NCI-H1092 (cell line): ENCODE measurements around the gene CNDP2.
"Not testable (repeated sequence)": the region's sequence is repeated elsewhere in the genome, so short reads cannot be mapped to it uniquely, and the experiment has no call there.

Source experiments
- DNase-seq: peaks from one replicate; lab custom pipeline; 2025; lab: John Stamatoyannopoulos, UW

Gene CNDP2

DNA sequence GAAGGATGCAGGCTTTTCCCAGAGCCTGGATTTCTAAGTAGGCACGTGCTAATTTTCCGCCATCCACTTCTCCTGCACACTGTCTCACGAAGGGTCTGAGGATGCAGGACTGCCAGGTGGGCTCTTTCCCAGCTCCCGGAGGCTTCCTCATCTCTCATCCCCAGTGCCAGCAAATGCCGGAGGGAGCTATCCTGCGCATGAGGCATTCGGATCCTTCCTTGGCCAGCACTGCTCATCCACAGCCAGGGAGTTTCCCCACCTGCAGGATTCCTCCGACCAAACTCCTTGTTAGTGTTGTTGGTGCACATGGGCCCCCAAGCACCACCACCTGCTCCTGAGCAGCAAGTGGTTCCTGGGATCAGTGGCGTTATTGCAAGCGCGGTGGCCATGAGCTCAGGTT is 43.1 kb downstream of the CNDP2 start:
- no peak for DNase-seq

DNA sequence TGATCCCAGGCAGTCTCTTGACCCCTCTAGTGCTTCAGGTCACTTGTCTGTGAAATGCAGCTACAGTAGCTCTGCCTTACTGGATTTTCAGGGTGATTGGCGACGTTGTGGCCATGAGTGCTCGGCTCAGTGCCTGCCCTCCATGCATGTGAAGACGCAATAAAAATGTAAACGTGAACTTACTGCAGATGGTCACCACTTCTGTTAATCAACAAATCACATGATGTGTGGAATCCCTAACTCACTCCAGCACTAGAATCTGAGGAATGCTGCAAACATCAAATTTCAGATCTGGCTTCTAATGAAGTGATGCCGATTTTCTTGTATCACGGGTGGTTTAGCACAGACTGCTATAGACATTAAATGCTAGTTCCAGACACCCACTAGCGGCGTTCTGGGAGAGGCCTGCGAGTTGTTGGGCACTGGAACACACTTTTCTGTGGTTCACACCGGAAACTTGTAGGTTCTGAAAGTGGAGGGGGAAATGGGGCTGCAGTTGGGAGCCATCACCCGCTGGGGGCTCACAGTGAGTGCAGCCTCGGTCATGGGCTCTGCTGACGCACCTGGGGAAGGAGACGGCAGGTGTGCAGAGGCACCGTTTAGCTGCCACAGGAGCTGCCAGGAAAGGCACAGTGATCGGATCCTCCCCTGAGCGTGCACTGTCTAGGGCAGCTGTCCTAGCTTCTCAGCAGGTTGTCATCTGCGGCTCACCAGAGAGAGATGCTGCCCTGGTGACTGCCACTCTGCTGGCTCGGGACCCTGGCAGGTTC is 44.7 kb downstream of the CNDP2 start:
- no peak for DNase-seq

DNA sequence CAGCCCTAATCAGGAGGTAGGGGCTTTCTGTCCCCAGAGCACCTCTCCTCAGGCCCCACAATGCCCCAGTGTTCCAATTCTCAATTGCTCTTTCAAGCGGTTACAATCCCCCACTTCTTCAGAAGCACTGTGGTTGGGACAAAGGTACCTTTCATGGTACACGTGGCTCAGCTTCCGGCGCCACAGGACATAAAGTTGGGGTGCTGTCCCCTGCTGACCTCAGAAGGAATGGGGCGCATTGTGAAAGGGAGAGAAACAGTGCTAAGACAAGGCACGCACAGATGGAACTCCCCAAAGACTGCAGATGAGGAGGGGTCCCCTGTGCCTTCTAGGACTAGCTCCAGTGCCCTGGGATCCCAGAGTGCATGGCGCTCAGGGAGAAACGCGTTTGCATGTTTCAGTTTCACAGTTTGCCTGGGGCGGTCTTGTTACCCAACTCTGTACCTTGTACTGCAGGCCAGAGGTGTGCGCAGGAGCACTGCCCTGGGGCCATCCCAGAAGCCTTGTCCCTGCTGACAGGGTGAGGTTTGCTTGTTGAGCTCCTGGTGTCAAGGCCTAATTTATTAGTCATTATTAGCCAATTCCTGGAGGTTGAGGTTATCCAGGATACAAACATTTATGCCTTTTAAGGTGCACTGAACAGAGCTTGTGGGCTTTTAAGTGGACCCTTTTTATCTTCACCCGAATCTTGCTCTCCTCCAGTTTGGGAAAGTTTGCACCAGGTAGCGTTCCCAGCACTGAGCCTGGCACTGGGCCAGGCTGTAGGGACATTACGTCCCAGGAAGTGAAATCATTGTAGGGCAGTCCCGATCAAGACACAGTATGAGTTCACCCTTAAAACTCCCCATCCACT is 45.8 kb downstream of the CNDP2 start:
- DNase-seq, result no peak

DNA sequence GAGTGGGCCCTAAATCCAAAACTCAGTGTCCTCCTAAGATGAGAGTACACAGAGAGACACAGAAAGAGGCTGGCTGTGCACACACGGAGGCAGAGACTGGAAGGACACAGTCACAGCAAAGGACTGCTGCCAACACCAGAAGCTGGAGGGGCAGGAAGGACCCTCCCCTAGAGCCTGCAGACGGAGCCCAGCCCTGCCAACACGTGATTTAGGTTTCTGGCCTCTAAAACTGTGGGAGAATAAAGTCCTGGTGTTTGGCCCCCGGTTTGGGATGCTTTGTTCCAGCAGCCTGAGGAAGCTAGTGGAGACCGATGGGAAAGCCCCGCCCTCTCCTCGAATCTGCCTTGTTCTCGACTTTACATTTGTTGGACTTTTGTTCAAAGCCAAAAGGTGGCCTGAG is 48.7 kb downstream of the CNDP2 start:
- no peak for DNase-seq

DNA sequence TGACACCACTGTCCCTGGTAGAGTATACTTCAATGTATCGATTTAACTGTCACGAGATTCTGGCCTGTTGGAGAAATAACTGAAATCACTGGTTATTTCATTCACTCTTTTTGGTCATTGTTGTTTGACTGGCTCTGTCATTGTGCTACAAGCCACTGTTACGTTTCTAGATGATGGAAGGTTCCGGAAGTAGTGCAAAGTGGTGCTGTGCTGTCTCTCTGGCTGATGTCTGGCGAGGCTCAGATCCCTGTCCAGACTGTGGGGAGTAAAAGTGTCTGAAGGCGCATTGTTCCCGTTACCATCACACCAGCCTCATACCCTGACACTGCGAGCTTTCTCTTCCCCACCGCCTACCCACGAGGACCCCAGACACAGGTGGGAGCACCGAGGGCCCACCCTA is 49.8 kb downstream of the CNDP2 start:
- DNase-seq, result no peak

- no peak for DNase-seq
Observed at GRCh38 chr18:74546751-74547530, 50.8 kb downstream of the CNDP2 start.

DNA sequence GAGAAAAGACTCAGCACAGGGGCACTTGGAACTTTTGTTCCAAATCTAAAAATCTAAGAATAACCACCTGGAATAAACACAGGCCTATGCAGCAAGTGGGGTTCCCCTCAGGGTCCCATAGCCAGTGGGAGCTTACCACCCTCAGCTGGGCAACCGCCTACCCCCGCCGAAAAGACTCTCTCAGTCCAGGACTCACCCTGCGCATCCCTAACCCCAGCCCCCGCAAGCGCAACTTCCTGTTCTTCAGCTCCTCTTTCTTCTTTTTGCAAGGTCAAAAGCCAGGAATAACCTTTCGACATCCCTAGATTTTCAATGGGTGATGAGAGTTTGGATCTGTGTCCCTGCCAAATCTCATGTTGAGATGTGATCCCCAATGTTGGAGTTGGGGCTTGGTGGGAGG is 51.7 kb downstream of the CNDP2 start:
- no peak for DNase-seq

DNA sequence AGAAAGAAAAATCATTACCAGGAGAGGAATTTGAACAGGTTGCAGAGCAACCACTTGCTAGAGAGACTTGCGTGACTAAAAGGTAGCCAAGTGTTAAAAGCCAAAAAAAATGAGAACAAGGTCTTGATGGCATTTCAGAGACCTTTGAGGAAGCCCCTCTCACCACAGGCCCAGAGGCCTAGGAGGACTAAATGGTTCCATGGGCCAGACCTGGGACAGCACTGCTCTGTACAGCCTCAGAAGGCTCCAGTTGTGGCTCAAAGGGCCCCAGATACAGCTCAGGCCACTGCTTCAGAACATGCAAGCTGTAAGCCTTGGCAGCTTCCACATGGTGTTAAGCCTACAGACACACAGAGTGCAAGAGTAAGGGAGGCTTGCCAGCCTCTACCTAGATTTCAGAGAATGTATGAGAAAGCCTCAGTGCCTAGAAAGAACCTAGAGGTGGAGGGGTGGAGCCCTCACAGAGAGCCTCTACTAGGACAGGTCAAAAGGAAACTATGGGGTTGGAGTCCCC is 53.5 kb downstream of the CNDP2 start:
- no peak for DNase-seq

- DNase-seq, result no peak
Observed at GRCh38 chr18:74550886-74551285, 54.7 kb downstream of the CNDP2 start.

- DNase-seq, result no peak
Observed at GRCh38 chr18:74551452-74551851, 55.3 kb downstream of the CNDP2 start.

DNA sequence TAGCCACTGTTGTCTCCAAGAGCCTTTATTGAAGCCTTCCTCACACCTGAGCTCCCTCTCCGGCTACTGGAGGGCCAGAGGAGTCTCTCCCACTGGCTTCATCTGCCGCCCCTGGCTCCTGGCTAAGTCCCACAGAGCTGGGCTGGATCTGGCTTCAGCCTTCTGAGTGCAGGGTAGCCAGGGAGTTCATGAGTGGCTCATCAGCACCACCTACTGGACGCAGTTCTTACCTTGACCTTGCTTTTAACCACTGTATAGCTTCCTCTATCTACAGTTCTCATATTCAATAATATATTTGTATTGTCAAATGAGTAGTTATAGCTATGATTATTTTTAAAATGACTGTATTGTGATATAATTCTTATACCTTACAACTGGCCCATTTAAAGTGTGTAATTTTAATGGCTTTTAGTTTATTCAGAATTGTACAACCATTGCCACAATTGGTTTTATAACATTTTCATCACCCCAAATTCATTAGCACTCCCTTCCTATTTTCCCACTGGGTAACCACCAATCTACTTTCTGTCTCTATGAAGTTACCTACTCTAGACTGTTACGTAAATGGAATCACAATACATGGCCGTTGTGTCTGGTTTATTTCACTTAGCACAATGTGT is 55.9 kb downstream of the CNDP2 start:
- DNase-seq, result peak; percentile 88

- no peak for DNase-seq
Observed at GRCh38 chr18:74556126-74556525, 60.0 kb downstream of the CNDP2 start.

DNA sequence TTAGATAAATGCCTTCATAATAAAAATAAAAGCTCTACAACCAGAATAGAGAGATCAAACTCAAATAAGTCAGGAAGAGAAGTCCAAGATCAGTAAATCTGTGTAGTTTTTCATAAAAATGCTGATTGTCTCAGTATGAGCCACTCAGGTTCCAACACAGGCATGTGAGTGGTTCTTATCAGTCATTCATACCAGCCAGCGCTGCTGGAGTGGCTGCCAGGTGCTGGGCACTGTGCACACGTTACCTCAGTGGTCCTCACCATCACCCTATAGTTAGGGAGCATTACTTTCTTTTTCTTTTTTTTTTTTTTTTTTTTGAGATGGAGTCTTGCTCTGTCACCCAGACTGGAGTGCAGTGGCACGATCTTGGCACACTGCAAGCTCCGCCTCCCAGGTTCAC is 61.9 kb downstream of the CNDP2 start:
- no peak for DNase-seq

GRCh38 chr18:74562131-74562730 is 66.1 kb downstream of the CNDP2 start:
- no peak for DNase-seq

- DNase-seq, result no peak
Observed at GRCh38 chr18:74562775-74563174, 66.6 kb downstream of the CNDP2 start.

DNA sequence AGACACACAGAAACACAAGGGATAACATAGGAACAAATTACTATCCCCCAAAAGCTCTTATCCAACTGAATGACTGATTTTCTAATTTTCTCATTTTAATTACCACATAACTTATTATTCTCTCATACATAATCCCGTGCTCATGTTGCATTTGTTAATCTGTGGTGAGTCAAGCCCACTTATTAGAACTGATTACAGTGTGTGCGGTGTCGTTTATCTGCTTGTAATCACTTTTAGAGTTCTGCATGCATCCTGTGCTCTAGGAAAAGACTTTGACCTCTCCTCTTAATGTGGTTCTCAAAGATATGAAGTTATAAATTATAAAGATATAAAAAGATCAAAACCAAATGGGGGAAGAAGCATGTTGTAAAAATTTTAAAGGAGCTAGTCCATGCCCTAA is 67.8 kb downstream of the CNDP2 start:
- DNase-seq, result no peak

GRCh38 chr18:74565164-74565563 is 69.0 kb downstream of the CNDP2 start:
- DNase-seq, result not testable (repeated sequence)

- DNase-seq, result not testable (repeated sequence)
Observed at GRCh38 chr18:74565993-74566392, 69.8 kb downstream of the CNDP2 start.

DNA sequence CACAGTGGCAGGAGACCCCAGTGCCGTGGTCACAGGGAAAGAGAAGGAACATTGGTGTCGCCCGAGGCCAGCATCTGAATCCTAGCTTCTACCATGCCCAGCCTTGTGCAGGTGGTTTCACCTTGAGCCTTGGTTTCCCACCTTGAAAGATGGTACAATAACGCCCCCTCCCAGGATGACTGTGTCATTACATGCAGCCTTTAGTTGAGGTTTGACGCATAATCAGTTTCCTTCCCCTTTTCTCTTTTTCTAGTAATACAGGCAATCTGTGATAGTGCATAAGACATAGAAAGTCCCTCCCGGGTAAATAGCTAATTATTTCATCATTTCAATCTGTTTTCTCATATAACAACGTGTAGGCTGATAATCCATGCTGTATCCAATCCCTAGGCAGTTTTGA is 71.7 kb downstream of the CNDP2 start:
- DNase-seq, result no peak

GRCh38 chr18:74569401-74569800 is 73.2 kb downstream of the CNDP2 start:
- no peak for DNase-seq

DNA sequence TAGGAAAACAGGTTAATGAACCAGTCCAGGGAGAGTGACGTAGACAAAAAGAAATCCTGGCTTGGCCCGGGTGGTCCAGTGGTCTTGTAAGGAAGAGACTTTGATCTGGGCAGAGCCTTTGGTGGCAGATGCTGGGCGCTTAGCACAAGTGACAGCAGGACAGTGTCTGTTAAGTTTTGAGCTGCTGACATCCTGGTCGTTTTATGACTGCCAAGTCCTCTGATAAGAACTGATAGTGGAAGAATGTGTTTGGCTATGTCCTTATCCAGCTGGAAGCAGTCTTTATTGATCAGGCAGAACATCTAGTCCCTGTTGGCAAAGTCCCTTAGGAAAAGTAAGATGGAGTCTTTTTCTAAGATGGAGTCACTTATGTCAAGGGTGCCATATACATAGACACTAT is 74.1 kb downstream of the CNDP2 start:
- no peak for DNase-seq
